Heart left ventricle (tissue), 13 donors: ENCODE results near the gene ABHD10.

Experiments
- POLR2A ChIP-seq, 2 donors: fragments of 450-650 bp; IDR thresholded peaks; one replicate each; pipeline ENCODE4 v1.6.1; 2017; ENCODE audit warnings: antibody characterized with exemption in 2 of 2, mild to moderate bottlenecking in 2 of 2, moderate library complexity in 2 of 2
- TF ChIP-seq, protein P1 (sequence below), 12 donors: fragments of 200-600 bp; sonication (generic) in 4 of 12; IDR thresholded peaks; one replicate each; pipeline versions ENCODE4 v1.5.0 to v1.8.0; 2018 to 2022; ENCODE audit warnings: antibody characterized with exemption in 12 of 12, mild to moderate bottlenecking in 5 of 12
- donor health status: ischemic (EF 13 %, LVEDD 7.1; RV severe dilation, severe dysfunction).
- donor health status: DM: no; HTN: yes; CAD: no.
- donor health status: DM: no; HTN: no; CAD: no.
- donor health status: ischemic (EF 25% LVEDD 6.9; RV normal size, moderate dysfunction).
- donor health status: ischemic (EF 25% LVEDD 5.7; RV mildly dilated, moderate dysfunction).
- donor health status: ischemic (EF 35%, LVEDD 5.7; RV mildly dilated, moderate dysfunction).
- donor health status: nonischemic (EF 11% LVEDD 7.7; RV severe dilation, severe dysfunction).
- donor health status: DM: yes; HTN: yes; CAD: no.
- donor health status: PGD.
- donor health status: ischemic (EF 29% LVEDD 5.4; RV normal size, mild dysfunction).
- donor health status: nonischemic (EF 23%, LVEDD 6.1; RV moderate dilation, normal function).

DNA sequence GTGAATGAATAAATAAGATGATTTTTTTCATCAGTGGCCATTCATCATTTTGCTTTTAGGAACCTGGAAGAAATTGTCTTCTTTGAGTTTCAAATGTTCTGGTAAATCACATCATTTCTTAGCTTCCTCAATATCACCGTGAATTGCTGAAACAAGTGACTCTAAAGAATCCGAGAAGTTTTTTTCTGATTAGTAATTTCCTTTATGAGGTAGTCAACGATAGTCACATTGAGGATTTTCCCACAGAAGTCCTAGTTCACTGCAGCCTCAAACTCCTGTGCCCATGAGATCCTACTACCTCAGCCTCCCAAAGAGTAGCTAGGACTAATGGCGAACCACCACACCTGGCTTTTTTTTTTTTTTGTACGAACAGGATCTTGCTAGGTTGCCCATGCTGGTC is 52.1 kb downstream of the ABHD10 start:
- TF ChIP-seq, protein P1, sequence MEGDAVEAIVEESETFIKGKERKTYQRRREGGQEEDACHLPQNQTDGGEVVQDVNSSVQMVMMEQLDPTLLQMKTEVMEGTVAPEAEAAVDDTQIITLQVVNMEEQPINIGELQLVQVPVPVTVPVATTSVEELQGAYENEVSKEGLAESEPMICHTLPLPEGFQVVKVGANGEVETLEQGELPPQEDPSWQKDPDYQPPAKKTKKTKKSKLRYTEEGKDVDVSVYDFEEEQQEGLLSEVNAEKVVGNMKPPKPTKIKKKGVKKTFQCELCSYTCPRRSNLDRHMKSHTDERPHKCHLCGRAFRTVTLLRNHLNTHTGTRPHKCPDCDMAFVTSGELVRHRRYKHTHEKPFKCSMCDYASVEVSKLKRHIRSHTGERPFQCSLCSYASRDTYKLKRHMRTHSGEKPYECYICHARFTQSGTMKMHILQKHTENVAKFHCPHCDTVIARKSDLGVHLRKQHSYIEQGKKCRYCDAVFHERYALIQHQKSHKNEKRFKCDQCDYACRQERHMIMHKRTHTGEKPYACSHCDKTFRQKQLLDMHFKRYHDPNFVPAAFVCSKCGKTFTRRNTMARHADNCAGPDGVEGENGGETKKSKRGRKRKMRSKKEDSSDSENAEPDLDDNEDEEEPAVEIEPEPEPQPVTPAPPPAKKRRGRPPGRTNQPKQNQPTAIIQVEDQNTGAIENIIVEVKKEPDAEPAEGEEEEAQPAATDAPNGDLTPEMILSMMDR (IDR thresholded peaks at IDR 0.05): no peak
- no peak for TF ChIP-seq POLR2A (IDR thresholded peaks at IDR 0.05)
